Neuronal stem cell (in vitro differentiated cells): ENCODE data around the gene C10orf67. TPM values are rescaled to one million over a fixed set of nuclear protein-coding genes. Genes with fewer than 3 reads are reported as not detected.

Experiments used
- DNase-seq: peaks from one replicate; pipeline ENCODE4 v3.0.0-alpha.2; 2013; ENCODE audit warnings: low spot score
- H2AFZ ChIP-seq: one replicate; pipeline ENCODE4 v1.6.1; 2013; ENCODE audit warnings: mild to moderate bottlenecking, low read length, inconsistent platforms
- H2AK5ac ChIP-seq: 2 replicates; pipeline ENCODE4 v1.6.1; 2013; ENCODE audit warnings: low read depth, mild to moderate bottlenecking, inconsistent platforms, low read length, moderate library complexity, mixed read lengths
- H2BK120ac ChIP-seq: 2 replicates; pipeline ENCODE4 v1.6.1; 2013; ENCODE audit warnings: low read depth, mild to moderate bottlenecking, inconsistent platforms, low read length, moderate library complexity, mixed read lengths
- H2BK12ac ChIP-seq: one replicate; pipeline ENCODE4 v1.6.1; 2013; ENCODE audit warnings: low read length, inconsistent platforms
- H2BK15ac ChIP-seq: 2 replicates; pipeline ENCODE4 v1.6.1; 2013; ENCODE audit warnings: mild to moderate bottlenecking, low read length, inconsistent platforms, mixed read lengths
- H2BK5ac ChIP-seq: one replicate; pipeline ENCODE4 v1.6.1; 2013; ENCODE audit warnings: inconsistent platforms, mild to moderate bottlenecking, low read length, moderate library complexity
- H3K14ac ChIP-seq: one replicate; pipeline ENCODE4 v1.6.1; 2013; ENCODE audit warnings: low read length, inconsistent platforms
- H3K18ac ChIP-seq: 2 replicates; pipeline ENCODE4 v1.6.1; 2013; ENCODE audit warnings: low read length, inconsistent platforms
- H3K23ac ChIP-seq: 2 replicates; pipeline ENCODE4 v1.6.1; 2013; ENCODE audit warnings: low read depth, mild to moderate bottlenecking, mixed read lengths, low read length, inconsistent platforms; ENCODE audit not compliant: poor library complexity
- H3K27ac ChIP-seq: replicated peaks from 3 replicates; pipeline ENCODE4 v1.5.1; 2013; ENCODE audit warnings: low read length, inconsistent platforms
- H3K27me3 ChIP-seq, 3 experiments: 2 replicates each; pipeline ENCODE4 v1.6.1; 2013; ENCODE audit warnings: low read length in 3 of 3, mild to moderate bottlenecking in 2 of 3, inconsistent platforms in 1 of 3, low read depth in 1 of 3, mixed read lengths in 1 of 3, moderate library complexity in 1 of 3; ENCODE audit not compliant: control insufficient read depth in 3 of 3, insufficient read depth in 3 of 3
- H3K36me3 ChIP-seq, 2 donors: replicated peaks in 1 of 2; 2 replicates each; pipeline ENCODE4 v1.6.1; 2013; ENCODE audit warnings: low read length in 2 of 2; ENCODE audit not compliant: control insufficient read depth in 2 of 2, insufficient read depth in 2 of 2
- H3K4ac ChIP-seq: 2 replicates; pipeline ENCODE4 v1.6.1; 2013; ENCODE audit warnings: inconsistent platforms, mild to moderate bottlenecking, low read length, moderate library complexity
- H3K4me1 ChIP-seq, 2 donors: 1 replicate in 1 of 2; 2 replicates in 1 of 2; pipeline ENCODE4 v1.6.1; 2013; ENCODE audit warnings: low read length in 2 of 2, low read depth in 1 of 2; ENCODE audit not compliant: control insufficient read depth in 2 of 2, insufficient read depth in 1 of 2
- H3K4me2 ChIP-seq: one replicate; pipeline ENCODE4 v1.6.1; 2013; ENCODE audit warnings: mild to moderate bottlenecking, low read length, inconsistent platforms; ENCODE audit not compliant: insufficient read depth, poor library complexity, severe bottlenecking
- H3K4me3 ChIP-seq, 2 donors: 2 replicates each; pipeline ENCODE4 v1.5.1; 2013; ENCODE audit warnings: low read length in 2 of 2, mild to moderate bottlenecking in 2 of 2, inconsistent platforms in 1 of 2, moderate library complexity in 1 of 2
- H3K79me1 ChIP-seq: one replicate; pipeline ENCODE4 v1.6.1; 2013; ENCODE audit warnings: low read depth, mild to moderate bottlenecking, inconsistent platforms, low read length, moderate library complexity
- H3K9ac ChIP-seq: one replicate; pipeline ENCODE4 v1.6.1; 2013; ENCODE audit warnings: mild to moderate bottlenecking, low read depth, low read length, inconsistent platforms; ENCODE audit not compliant: poor library complexity
- H3K9me3 ChIP-seq, 2 donors: replicated peaks in 1 of 2; 2 replicates each; pipeline versions ENCODE3 to v1.6.1; 2013; ENCODE audit warnings: low read length in 2 of 2, mild to moderate bottlenecking in 2 of 2, inconsistent platforms in 1 of 2, low read depth in 1 of 2, mixed read lengths in 1 of 2, moderate library complexity in 1 of 2; ENCODE audit not compliant: control insufficient read depth in 2 of 2, insufficient read depth in 1 of 2
- H4K8ac ChIP-seq: one replicate; pipeline ENCODE4 v1.6.1; 2013; ENCODE audit warnings: low read depth, mild to moderate bottlenecking, inconsistent platforms, low read length, moderate library complexity
- H4K91ac ChIP-seq: one replicate; pipeline ENCODE4 v1.6.1; 2013; ENCODE audit warnings: low read length, low read depth, mild to moderate bottlenecking, inconsistent platforms; ENCODE audit not compliant: poor library complexity
- WGBS, 2 donors: extraction: QIAGEN DNeasy Blood & Tissue Kit; methylation state at CpG; one replicate each; pipeline ENCODE4 v1.1.7; 2013; ENCODE audit warnings: missing lambda C conversion rate in 2 of 2, mixed read lengths in 1 of 2; ENCODE audit not compliant: insufficient read length in 2 of 2, insufficient replicate concordance in 1 of 2; ENCODE audit errors: extremely low coverage in 2 of 2; 5-methylcytosine and 5-hydroxymethylcytosine counted together
- small RNA-seq: library from polyadenylated mRNA; stranded (forward); fragments of <200 nt; extraction: miRNeasy Mini kit (QIAGEN cat#:217004); gene quantifications from one replicate; pipeline ENCODE3, GENCODE V24; 2013; ENCODE audit not compliant: insufficient read depth

C10orf67 gene

DNA sequence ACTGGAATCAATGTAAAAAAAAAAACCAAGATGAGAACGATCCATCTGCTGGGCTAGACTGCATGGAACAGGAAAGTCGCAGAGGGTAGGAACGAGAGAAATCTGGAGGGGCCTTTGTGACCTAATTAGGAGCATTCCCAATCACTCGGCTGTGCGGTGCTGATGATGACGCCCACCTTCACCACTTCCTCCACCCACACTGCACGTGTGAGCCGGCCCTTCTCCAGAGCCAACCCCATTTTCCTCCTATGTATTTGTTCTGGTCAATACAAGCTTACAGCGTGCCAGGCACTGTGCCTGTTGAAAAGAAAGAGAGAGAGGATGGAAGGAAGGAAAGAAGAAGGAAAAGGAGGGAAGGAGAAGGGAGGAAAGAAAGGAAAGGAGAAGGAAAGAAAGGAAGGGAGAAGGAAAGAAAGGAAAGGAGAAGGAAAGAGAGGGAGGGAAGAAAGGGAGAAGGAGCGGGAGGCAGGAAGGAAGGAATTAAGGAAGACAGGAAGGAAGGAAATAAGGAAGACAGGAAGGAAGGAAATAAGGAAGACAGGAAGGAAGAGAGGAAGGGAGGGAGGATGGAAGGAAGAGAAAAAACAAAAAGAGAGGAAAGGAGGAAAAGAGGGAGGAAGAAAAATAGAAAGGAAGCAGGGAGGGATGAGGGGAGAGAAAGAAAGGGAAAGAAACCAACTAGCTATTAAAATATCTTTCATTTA, 188.0 kb downstream of the C10orf67 start:
- no peaks in the 10 kb centered on the region for H3K36me3 ChIP-seq
- no peaks in the 10 kb centered on the region for H3K4me1 ChIP-seq
- H3K9me3 ChIP-seq = no peaks in the 10 kb centered on the region
- H3K4ac ChIP-seq = no peak overlapping the region
- no peaks in the 10 kb centered on the region for H3K79me1 ChIP-seq
- no peak overlapping the region for H4K91ac ChIP-seq
- H3K27ac ChIP-seq = no peak overlapping the region
- DNase-seq = no peak
- H2AK5ac ChIP-seq = no peak overlapping the region
- H3K14ac ChIP-seq = no peak overlapping the region
- no peak overlapping the region for H4K8ac ChIP-seq
- H2BK5ac ChIP-seq = no peak overlapping the region
- H3K9ac ChIP-seq = no peak overlapping the region
- H3K27me3 ChIP-seq = peaks cover 0 to 9% (median 6%) of the 10 kb centered on the region in 3 experiments
- no peak overlapping the region for H3K4me3 ChIP-seq
- no peak overlapping the region for H3K23ac ChIP-seq
- H2BK12ac ChIP-seq = no peak overlapping the region
- H3K4me2 ChIP-seq = no peak overlapping the region
- no peak overlapping the region for H3K18ac ChIP-seq
- no peak overlapping the region for H2BK120ac ChIP-seq
- WGBS, 2 donors = no CpG with 5 or more reads among the region's 10 CpGs
- H2BK15ac ChIP-seq = no peak overlapping the region
- H2AFZ ChIP-seq = no peak overlapping the region

DNA sequence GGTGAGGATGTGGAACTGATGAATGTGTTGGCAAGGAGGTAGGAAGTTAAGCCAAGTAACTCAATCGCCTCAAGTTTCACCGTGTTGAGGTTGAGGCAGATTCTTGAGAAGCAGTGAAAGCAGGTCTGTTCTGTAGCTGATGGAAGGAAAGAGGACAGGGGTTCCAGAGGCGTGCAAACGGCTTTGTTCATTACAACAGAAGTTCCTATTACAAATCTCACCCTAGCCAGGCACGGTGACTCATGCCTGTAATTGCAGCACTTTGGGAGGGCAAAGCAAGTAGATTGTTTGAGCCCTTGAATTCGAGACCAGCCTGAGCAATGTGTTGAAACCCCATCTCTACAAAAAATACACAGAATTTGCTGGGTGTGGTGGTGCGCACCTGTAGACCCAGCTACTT, 189.4 kb downstream of the C10orf67 start:
- Histone ChIP-seq H4K8ac (no peak overlapping the region), H3K36me3 (no peaks in the 10 kb centered on the region), H3K79me1 (no peaks in the 10 kb centered on the region), H3K9me3 (no peaks in the 10 kb centered on the region), H2BK15ac (no peak overlapping the region), H4K91ac (no peak overlapping the region), H2BK12ac (no peak overlapping the region), H3K23ac (no peak overlapping the region), H3K4me2 (no peak overlapping the region), H3K4me1 (no peaks in the 10 kb centered on the region), H2BK5ac (no peak overlapping the region), H3K27ac (no peak overlapping the region), H2BK120ac (no peak overlapping the region), H3K4ac (no peak overlapping the region), H3K18ac (no peak overlapping the region), H2AFZ (no peak overlapping the region), H3K4me3 (no peak overlapping the region), H3K27me3 (peaks cover 0 to 5% (median 0%) of the 10 kb centered on the region in 3 experiments), H3K9ac (no peak overlapping the region), H3K14ac (no peak overlapping the region), H2AK5ac (no peak overlapping the region)
- WGBS, 2 donors = no CpG with 5 or more reads among the region's 7 CpGs
- no peak for DNase-seq

Small RNA genes lying within 50 kb of the gene (small RNA-seq; reads per million reads assigned to genes)
- not detected for gene MIR1254-2
- gene RF00561 = not detected
